Stimulated activated naive CD4-positive, alpha-beta T cell (primary cell): ENCODE data around the gene ANO1.

Experiments used
- DNase-seq, 6 experiments: peaks; one replicate each; lab custom pipeline; 2025; lab: John Stamatoyannopoulos, UW

The ANO1 gene

GRCh38 chr11:70115778-70116177, 37.7 kb downstream of the ANO1 start:
- no peak for DNase-seq

GRCh38 chr11:70116386-70117065, 38.4 kb downstream of the ANO1 start:
- no peak for DNase-seq

- no peak for DNase-seq
Measured at GRCh38 chr11:70117567-70118145, 39.5 kb downstream of the ANO1 start.

- no peak for DNase-seq
Measured at GRCh38 chr11:70118642-70119041, 40.5 kb downstream of the ANO1 start.

- no peak for DNase-seq
Measured at GRCh38 chr11:70119502-70119901, 41.4 kb downstream of the ANO1 start.

GRCh38 chr11:70120674-70121073, 42.6 kb downstream of the ANO1 start:
- no peak for DNase-seq

- DNase-seq, result no peak
Measured at GRCh38 chr11:70122490-70123198, 44.5 kb downstream of the ANO1 start.

GRCh38 chr11:70123711-70124110, 45.6 kb downstream of the ANO1 start:
- no peak for DNase-seq

- no peak for DNase-seq
Measured at GRCh38 chr11:70124321-70125000, 46.3 kb downstream of the ANO1 start.

- DNase-seq, result no peak
Measured at GRCh38 chr11:70126494-70126893, 48.4 kb downstream of the ANO1 start.

- no peak for DNase-seq
Measured at GRCh38 chr11:70127653-70128434, 49.7 kb downstream of the ANO1 start.

- no peak for DNase-seq
Measured at GRCh38 chr11:70128435-70128906, 50.4 kb downstream of the ANO1 start.

GRCh38 chr11:70129051-70129592, 51.0 kb downstream of the ANO1 start:
- DNase-seq, result no peak

GRCh38 chr11:70130636-70131035, 52.5 kb downstream of the ANO1 start:
- DNase-seq, result no peak

- DNase-seq, result no peak
Measured at GRCh38 chr11:70131606-70132190, 53.6 kb downstream of the ANO1 start.

- no peak for DNase-seq
Measured at GRCh38 chr11:70132641-70133040, 54.5 kb downstream of the ANO1 start.

- DNase-seq, result no peak
Measured at GRCh38 chr11:70133771-70134335, 55.7 kb downstream of the ANO1 start.

- DNase-seq, result no peak
Measured at GRCh38 chr11:70134490-70134889, 56.4 kb downstream of the ANO1 start.

- DNase-seq, result no peak
Measured at GRCh38 chr11:70135142-70135541, 57.0 kb downstream of the ANO1 start.

- DNase-seq, result no peak
Measured at GRCh38 chr11:70135625-70136059, 57.5 kb downstream of the ANO1 start.

- DNase-seq, result no peak
Measured at GRCh38 chr11:70137383-70137782, 59.3 kb downstream of the ANO1 start.
